HG03108 (cell line): Measurements from ENCODE around the gene PRSS1.

Experiments used
- ATAC-seq: cut with Tn5 transposase; IDR thresholded peaks from one replicate; pipeline ENCODE4 v1.9.1; 2021; ENCODE audit warnings: moderate library complexity; ENCODE audit not compliant: unreplicated experiment

Gene PRSS1

GRCh38 chr7:142792129-142792528 lies 42.9 kb downstream of the PRSS1 start:
- ATAC-seq, result no peak

GRCh38 chr7:142792593-142792992 lies 43.3 kb downstream of the PRSS1 start:
- no peak for ATAC-seq

- no peak for ATAC-seq
These were observed 43.9 kb downstream of the PRSS1 start for GRCh38 chr7:142793156-142793555.

GRCh38 chr7:142795339-142795863 lies 46.1 kb downstream of the PRSS1 start:
- ATAC-seq, result no peak

GRCh38 chr7:142796001-142796500 lies 46.8 kb downstream of the PRSS1 start:
- ATAC-seq, result no peak

GRCh38 chr7:142796501-142797390 lies 47.5 kb downstream of the PRSS1 start:
- ATAC-seq, result peak; percentile 34

GRCh38 chr7:142797391-142798377 lies 48.4 kb downstream of the PRSS1 start:
- ATAC-seq, result peak; percentile 21

GRCh38 chr7:142798451-142799436 lies 49.5 kb downstream of the PRSS1 start:
- no peak for ATAC-seq

- no peak for ATAC-seq
These were observed 50.2 kb downstream of the PRSS1 start for GRCh38 chr7:142799437-142799835.

GRCh38 chr7:142800088-142800487 lies 50.8 kb downstream of the PRSS1 start:
- ATAC-seq, result no peak

GRCh38 chr7:142800699-142801260 lies 51.5 kb downstream of the PRSS1 start:
- ATAC-seq, result no peak

GRCh38 chr7:142801601-142802295 lies 52.5 kb downstream of the PRSS1 start:
- ATAC-seq, result no peak

GRCh38 chr7:142802301-142802700 lies 53.0 kb downstream of the PRSS1 start:
- ATAC-seq, result no peak
